ENCODE results near the gene HTR4.

The HTR4 gene

GRCh38 chr5:148686660-148687059 is 32.3 kb upstream of the HTR4 start:
- Histone ChIP-seq H3K27me3 (replicated peaks; ENCODE audit: control insufficient read depth, insufficient read depth, low read length) (no peaks in the 10 kb centered on the region; the same call in 1 of the 2 replicates), H3K36me3 (ENCODE audit: control insufficient read depth, insufficient read depth, low read length) (no peaks in the 10 kb centered on the region), H3K4me3 (replicated peaks; ENCODE audit: low read depth, low read length) (no peak overlapping the region)
- no peak for DNase-seq (ENCODE audit: extremely low read depth, insufficient read length)
- TF ChIP-seq, protein P1, sequence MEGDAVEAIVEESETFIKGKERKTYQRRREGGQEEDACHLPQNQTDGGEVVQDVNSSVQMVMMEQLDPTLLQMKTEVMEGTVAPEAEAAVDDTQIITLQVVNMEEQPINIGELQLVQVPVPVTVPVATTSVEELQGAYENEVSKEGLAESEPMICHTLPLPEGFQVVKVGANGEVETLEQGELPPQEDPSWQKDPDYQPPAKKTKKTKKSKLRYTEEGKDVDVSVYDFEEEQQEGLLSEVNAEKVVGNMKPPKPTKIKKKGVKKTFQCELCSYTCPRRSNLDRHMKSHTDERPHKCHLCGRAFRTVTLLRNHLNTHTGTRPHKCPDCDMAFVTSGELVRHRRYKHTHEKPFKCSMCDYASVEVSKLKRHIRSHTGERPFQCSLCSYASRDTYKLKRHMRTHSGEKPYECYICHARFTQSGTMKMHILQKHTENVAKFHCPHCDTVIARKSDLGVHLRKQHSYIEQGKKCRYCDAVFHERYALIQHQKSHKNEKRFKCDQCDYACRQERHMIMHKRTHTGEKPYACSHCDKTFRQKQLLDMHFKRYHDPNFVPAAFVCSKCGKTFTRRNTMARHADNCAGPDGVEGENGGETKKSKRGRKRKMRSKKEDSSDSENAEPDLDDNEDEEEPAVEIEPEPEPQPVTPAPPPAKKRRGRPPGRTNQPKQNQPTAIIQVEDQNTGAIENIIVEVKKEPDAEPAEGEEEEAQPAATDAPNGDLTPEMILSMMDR (IDR thresholded peaks at IDR 0.05; ENCODE audit: insufficient read depth, low read length, poor library complexity, severe bottlenecking) = no peak

DNA sequence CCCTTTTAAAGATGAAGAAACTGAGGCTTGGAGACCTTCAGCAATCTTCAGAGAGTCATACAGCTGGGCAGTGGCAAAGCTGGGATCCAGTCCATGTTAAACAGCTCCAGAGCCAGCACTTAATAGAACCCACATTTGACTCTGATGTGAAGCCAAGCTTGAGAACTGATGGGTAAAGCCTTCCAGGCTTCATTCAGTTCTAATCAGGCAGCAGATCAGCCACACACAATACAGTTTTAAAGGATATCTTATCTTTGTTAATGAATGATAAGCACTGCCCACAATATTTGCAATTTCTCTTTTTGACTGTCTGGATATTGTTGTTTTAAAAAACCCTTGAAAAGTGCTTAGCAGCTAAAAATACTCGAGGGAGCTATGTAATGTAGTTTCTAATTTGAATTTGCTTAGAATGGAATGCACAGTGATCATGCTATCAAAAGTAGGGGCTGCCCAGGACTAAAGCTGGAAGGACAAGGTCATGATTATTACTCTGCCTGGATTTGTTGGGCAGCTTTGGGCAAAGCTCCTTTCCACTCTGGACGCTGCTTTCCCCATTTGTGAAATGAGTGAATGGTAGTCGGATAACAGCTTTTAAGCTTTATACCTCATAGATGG is 31.3 kb upstream of the HTR4 start:
- Histone ChIP-seq H3K36me3 (ENCODE audit: control insufficient read depth, insufficient read depth, low read length) (no peaks in the 10 kb centered on the region), H3K27me3 (replicated peaks; ENCODE audit: control insufficient read depth, insufficient read depth, low read length) (no peaks in the 10 kb centered on the region; the same call in 1 of the 2 replicates), H3K4me3 (replicated peaks; ENCODE audit: low read depth, low read length) (no peak overlapping the region)
- DNase-seq (ENCODE audit: extremely low read depth, insufficient read length) = no peak
- TF ChIP-seq, protein P1 (IDR thresholded peaks at IDR 0.05; ENCODE audit: insufficient read depth, low read length, poor library complexity, severe bottlenecking) = no peak

GRCh38 chr5:148684528-148684927 is 30.2 kb upstream of the HTR4 start:
- DNase-seq (ENCODE audit: extremely low read depth, insufficient read length) = no peak
- Histone ChIP-seq H3K27me3 (replicated peaks; ENCODE audit: control insufficient read depth, insufficient read depth, low read length) (no peaks in the 10 kb centered on the region; the same call in none of the 2 replicates), H3K36me3 (ENCODE audit: control insufficient read depth, insufficient read depth, low read length) (no peaks in the 10 kb centered on the region), H3K4me3 (replicated peaks; ENCODE audit: low read depth, low read length) (no peak overlapping the region)
- TF ChIP-seq, protein P1 (IDR thresholded peaks at IDR 0.05; ENCODE audit: insufficient read depth, low read length, poor library complexity, severe bottlenecking) = no peak

DNA sequence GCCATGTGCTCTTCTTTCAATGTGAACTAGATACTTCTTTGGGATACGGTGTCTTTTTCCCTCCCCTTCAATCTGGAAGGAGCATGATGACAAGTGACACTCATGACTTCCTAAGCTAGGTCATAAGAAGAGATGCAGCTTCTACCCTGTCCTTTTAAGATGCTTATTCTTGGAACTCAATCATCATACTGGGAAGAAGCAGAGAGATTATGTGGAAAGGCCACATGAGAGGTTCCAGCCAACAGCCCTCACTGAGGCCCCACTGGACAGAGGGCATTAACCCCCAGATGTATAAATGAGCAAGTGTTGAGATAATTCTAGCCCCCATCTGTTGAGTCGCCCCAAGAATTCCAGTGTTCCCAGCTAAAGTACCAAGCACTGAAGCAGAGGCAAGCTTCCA is 29.3 kb upstream of the HTR4 start:
- no peak for DNase-seq (ENCODE audit: extremely low read depth, insufficient read length)
- no peaks in the 10 kb centered on the region; the same call in none of the 2 replicates for H3K27me3 ChIP-seq (replicated peaks; ENCODE audit: control insufficient read depth, insufficient read depth, low read length)
- TF ChIP-seq, protein P1 (IDR thresholded peaks at IDR 0.05; ENCODE audit: insufficient read depth, low read length, poor library complexity, severe bottlenecking) = no peak

GRCh38 chr5:148682058-148683026 is 28.0 kb upstream of the HTR4 start:
- H3K27me3 ChIP-seq (replicated peaks; ENCODE audit: control insufficient read depth, insufficient read depth, low read length) = no peaks in the 10 kb centered on the region; the same call in none of the 2 replicates
- no peaks in the 10 kb centered on the region for H3K36me3 ChIP-seq (ENCODE audit: control insufficient read depth, insufficient read depth, low read length)
- no peak for DNase-seq (ENCODE audit: extremely low read depth, insufficient read length)
- TF ChIP-seq, protein P1 (IDR thresholded peaks at IDR 0.05; ENCODE audit: insufficient read depth, low read length, poor library complexity, severe bottlenecking) = no peak
- H3K4me3 ChIP-seq (replicated peaks; ENCODE audit: low read depth, low read length) = no peak overlapping the region

More for the DNA sequence above, 29.3 kb upstream of the HTR4 start:
- H3K36me3 ChIP-seq (ENCODE audit: control insufficient read depth, insufficient read depth, low read length) = no peaks in the 10 kb centered on the region
- H3K4me3 ChIP-seq (replicated peaks; ENCODE audit: low read depth, low read length) = no peak overlapping the region

Measured in GM06990 (cell line).